Activated naive CD4-positive, alpha-beta T cell treated with anti-CD3 and anti-CD28 coated beads for 36 hours (primary cell): Measurements from ENCODE around the gene WBP1. TPM values are rescaled to one million over a fixed set of nuclear protein-coding genes. Genes with fewer than 3 reads are reported as not detected.

Experiments used
- CTCF ChIA-PET: fragments of 350-600 bp; sonication (Branson Sonifier 250); formaldehyde crosslinking; loops from one replicate; lab custom pipeline; 2021; ENCODE audit warnings: antibody characterized with exemption; lab: Charles Lee
- DNase-seq: peaks from one replicate; pipeline ENCODE4 v3.0.0-alpha.2; 2020
- H3K27ac Mint-ChIP-seq: one replicate; pipeline ENCODE4 v1.8.0; 2021; ENCODE audit warnings: mild to moderate bottlenecking, mixed read lengths
- H3K27me3 Mint-ChIP-seq: one replicate; pipeline ENCODE4 v1.8.0; 2021; ENCODE audit warnings: low read depth, mixed read lengths
- H3K36me3 Mint-ChIP-seq: one replicate; pipeline ENCODE4 v1.8.0; 2021; ENCODE audit warnings: low read depth, mixed read lengths
- H3K4me1 Mint-ChIP-seq: one replicate; pipeline ENCODE4 v1.8.0; 2021; ENCODE audit warnings: low read depth, mixed read lengths
- H3K4me3 Mint-ChIP-seq: one replicate; pipeline ENCODE4 v1.8.0; 2021; ENCODE audit warnings: mild to moderate bottlenecking, moderate library complexity, mixed read lengths
- H3K9me3 Mint-ChIP-seq: one replicate; pipeline ENCODE4 v1.8.0; 2021; ENCODE audit warnings: mixed read lengths
- intact Hi-C: fragments of 100-400 bp; cut with micrococcal nuclease; formaldehyde crosslinking; loops from one replicate; pipeline ENCODE4 v1.15.1; 2023
- total RNA-seq, 2 experiments: library from RNA; stranded (reverse); gene quantifications; one replicate each; pipeline ENCODE4 v1.2.3, GENCODE V29; 2021

WBP1 gene
- 10 to 100 TPM; 39.4 to 40.0 TPM for total RNA-seq

DNA sequence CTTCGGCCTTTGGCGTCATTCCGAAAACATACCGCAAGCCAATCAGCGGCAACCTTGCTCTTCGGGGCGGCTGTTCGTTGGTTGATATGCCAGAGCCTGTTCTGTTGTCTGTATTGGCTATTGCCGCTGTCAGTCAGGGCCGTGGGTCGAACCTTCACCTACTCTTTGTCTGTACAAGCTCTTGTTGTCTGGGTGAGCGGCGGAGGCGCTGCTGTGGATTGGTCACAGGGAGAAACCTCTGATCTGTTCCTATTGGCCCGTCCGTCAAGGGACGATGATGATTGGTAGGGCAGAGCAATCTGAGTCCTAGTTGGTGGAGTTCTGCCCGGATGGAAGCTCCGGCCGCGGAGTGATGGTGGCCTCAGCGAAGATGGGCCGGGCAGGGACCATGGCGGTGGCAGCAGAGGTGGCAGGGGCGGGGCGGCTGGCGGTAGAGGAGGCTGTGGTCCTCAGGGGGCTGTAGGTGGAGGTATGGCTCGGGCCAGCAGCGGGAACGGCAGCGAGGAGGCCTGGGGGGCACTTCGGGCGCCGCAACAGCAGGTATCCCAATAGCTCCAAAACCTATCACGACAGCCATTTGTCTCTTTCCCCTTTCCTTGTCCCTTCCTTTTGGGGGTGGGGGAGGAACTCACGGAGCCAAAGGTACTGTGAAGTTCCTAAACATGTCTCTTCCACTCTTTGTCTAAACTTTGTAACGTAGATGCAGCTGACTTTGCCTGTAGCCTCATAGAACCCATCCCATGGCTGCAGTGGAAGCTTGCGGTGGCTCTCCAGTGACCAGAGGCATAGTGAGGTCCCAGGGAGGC is at the start of gene WBP1:
Gene WBP1, plus strand, starts transcription at position 307 of the 806 bp plus-strand sequence. Its CDS starts 165 bp downstream, at position 472.
- no peaks in the 10 kb centered on the region for H3K9me3 Mint-ChIP-seq
- H3K27ac Mint-ChIP-seq, result peak within 1 kb of the TSS; percentile 99
- CTCF ChIA-PET, result interaction anchor here (0.6 to 1.9 kb wide), 8 partner anchors 8 to 1279 kb away, joined by 3 to 5 read pairs (median 3); partner anchors contain the start of genes CCDC142 and TTC31
- DNase-seq, result peak; percentile 100
- H3K36me3 Mint-ChIP-seq, result peaks cover 9% of the 10 kb centered on the region
- peak within 1 kb of the TSS; percentile 92 for H3K4me3 Mint-ChIP-seq
- H3K4me1 Mint-ChIP-seq, result peaks cover 43% of the 10 kb centered on the region
- H3K27me3 Mint-ChIP-seq, result no peaks in the 10 kb centered on the region
- intact Hi-C loops, result loop anchor here (1.0 to 10.0 kb wide), 14 partner anchors 14 to 1344 kb away; partner anchors contain the start of genes AUP1, CCT7, DGUOK and DOK1

DNA sequence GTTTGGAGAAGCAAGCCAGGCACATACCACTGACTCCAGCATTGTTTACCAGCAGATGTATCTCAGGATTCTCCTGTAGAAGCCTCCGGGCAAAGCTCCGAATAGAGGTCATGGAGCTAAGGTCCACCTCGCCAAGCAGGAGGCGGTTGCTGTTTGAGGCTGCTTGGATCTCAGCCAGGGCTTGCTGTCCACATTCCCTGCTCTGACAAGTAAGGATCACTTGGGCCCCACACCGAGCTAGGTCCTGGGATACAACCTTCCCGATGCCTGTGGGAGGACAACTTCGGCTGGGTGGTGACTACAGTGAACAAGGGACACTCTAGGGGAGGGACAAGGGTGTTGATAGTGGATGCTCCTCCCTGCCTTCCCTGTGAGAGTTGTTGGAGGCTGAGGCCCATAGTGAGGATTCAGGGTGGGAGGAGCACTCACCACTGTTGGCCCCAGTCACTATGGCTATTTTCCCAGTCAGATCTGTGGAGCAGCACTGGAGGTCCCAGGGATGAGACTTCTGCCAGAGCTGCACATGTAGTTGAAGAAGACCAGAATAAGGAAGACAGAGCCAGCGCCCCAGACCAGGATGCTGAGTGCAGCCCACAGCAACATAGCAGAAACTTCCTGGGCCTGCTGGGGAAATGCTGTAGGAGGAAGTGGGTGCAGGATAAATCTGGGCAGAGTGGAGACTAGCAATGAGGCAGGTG is 45.1 kb upstream of the WBP1 start:
- Mint-ChIP-seq H3K27me3 (no peaks in the 10 kb centered on the region), H3K36me3 (no peaks in the 10 kb centered on the region), H3K9me3 (no peaks in the 10 kb centered on the region), H3K27ac (no peak overlapping the region), H3K4me3 (no peak overlapping the region), H3K4me1 (peaks cover 10% of the 10 kb centered on the region)
- CTCF ChIA-PET, result interaction anchor here (1.3 to 2.7 kb wide), 2 partner anchors 9 to 22 kb away, joined by 3 to 12 read pairs; no protein-coding TSS in a partner anchor
- no peak for DNase-seq
- intact Hi-C loops, result no loop called here

DNA sequence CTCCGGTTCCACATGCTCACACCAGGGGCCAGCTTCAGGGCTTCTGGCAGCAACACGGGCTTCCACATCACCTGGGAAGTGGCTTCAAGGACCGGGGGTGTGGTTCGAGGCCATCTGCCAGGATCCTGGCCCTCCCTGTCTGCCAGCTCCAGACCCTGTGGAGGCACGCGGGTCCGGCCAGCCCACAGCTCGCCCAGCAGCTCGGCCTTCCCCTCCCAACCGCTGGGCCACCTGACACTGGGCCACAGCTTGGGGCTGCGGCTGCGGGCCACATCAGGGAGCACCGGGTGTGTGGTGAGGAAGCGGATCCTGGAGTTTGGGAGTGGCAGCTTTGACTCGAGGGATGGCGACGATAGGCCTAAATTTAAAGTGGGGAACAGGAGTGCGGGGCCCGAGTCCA is 43.8 kb upstream of the WBP1 start:
- no peak overlapping the region for H3K27ac Mint-ChIP-seq
- CTCF ChIA-PET, result interaction anchor here (0.6 to 2.7 kb wide), 2 partner anchors 23 to 266 kb away, joined by 3 to 12 read pairs; no protein-coding TSS in a partner anchor
- H3K9me3 Mint-ChIP-seq, result no peaks in the 10 kb centered on the region
- peak overlapping the region; percentile 72 for H3K4me3 Mint-ChIP-seq
- DNase-seq, result no peak
- peaks cover 10% of the 10 kb centered on the region for H3K4me1 Mint-ChIP-seq
- no peaks in the 10 kb centered on the region for H3K36me3 Mint-ChIP-seq
- intact Hi-C loops, result no loop called here
- H3K27me3 Mint-ChIP-seq, result no peaks in the 10 kb centered on the region

DNA sequence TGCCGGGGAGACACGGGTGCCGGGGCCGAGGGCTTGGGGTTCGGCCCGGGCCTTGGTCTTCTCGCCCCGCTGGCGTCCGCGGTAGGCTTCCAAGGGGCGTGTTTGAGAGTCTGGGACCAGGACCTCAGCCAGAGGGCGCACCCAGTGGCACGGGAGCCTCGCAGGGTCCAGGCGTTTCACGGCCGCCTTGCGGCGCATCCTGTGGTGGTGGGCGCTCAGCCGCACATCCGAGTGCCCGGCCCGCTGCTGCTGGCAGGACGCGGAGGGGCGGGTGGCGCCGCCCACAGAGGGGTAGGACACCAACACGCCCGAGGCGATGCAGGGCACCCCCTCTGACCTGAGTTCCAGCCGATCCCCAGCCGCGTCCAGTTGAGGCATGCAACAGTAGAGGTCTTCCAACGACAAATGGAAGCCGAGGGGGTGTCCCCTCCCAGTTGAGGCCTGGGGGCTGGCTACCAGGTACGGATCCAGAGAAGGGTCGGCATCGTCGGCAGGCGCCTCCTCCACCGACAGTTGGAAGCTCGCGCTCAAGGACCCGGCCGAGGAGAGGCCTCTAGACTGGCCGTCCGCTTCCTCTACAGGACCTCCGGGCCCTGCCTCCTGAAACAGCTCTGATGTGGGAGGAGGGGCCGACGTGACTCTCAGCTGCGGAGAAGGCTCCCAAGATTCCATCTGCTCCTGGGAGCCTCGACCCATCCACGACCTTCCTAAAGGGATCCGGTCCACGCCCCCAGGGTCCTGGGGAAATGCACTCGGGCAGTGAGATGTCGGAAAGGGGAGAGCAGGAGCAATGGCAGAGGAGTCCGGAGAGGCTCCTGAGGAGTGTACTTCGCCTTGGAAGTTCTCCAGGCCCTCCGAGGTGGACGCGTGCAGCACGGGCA is 43.1 kb upstream of the WBP1 start:
- peaks cover 14% of the 10 kb centered on the region for H3K4me1 Mint-ChIP-seq
- CTCF ChIA-PET, result interaction anchor here (0.6 to 2.7 kb wide), 4 partner anchors 15 to 267 kb away, joined by 3 to 12 read pairs (median 3); no protein-coding TSS in a partner anchor
- intact Hi-C loops, result no loop called here
- no peak overlapping the region for H3K27ac Mint-ChIP-seq
- no peaks in the 10 kb centered on the region for H3K9me3 Mint-ChIP-seq
- H3K27me3 Mint-ChIP-seq, result no peaks in the 10 kb centered on the region
- no peaks in the 10 kb centered on the region for H3K36me3 Mint-ChIP-seq
- peak; percentile 38 for DNase-seq
- peak overlapping the region; percentile 72 for H3K4me3 Mint-ChIP-seq

DNA sequence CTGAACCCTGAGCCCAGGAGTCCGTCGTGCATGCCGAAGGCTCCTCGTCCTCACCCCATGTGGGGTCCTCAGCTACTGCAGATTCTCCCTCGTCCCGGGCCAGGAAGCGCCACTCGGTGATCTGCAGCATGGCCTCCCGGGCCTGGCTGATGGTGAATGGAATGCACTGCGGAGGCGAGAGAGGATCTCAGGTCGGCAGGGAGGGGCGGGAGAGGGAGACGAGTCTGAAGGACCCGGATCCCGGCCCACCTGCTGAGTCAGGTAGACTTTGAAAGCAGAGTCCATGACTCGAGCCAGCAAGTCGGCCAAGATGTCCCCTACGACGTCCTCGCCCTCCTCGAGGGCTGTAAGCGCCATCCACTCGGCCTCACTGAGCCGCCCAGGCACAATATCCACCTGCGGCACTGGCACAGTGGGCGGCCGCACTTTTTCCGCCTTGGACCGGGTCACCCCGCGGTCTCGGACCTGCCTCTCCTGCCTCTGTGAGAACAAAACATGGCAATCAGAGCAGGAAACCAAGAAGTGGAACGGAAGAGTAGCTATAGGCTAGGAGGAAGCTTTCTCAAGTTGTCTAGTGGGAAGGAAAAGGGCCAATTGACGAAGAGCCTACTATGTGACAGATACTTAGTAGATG is 42.4 kb upstream of the WBP1 start:
- peak overlapping the region; percentile 37 for H3K27ac Mint-ChIP-seq
- intact Hi-C loops, result no loop called here

DNA sequence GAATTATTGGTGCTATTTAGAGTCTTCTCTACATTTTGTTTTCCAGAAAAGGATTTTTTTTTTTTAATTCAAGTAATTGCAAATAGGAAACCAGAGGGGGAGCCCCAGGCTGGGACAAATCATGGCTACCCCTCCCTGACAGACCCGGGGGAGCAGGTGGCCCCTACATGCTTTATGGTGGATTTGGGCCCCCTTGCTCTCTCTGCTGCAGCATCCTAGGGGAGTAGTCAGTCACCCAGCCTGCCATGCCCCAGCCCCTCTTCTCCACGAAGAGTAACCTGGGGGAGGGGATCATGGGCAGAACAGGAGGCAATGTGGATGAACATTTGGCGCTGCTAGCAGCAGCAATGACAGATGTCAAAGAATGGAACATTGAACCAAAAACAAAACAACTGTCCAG is 41.5 kb upstream of the WBP1 start:
- no peaks in the 10 kb centered on the region for H3K27me3 Mint-ChIP-seq
- no peak overlapping the region for H3K27ac Mint-ChIP-seq
- no peaks in the 10 kb centered on the region for H3K36me3 Mint-ChIP-seq
- H3K4me3 Mint-ChIP-seq, result no peak overlapping the region
- H3K4me1 Mint-ChIP-seq, result peaks cover 23% of the 10 kb centered on the region
- peak; percentile 23 for DNase-seq
- no peaks in the 10 kb centered on the region for H3K9me3 Mint-ChIP-seq
- CTCF ChIA-PET, result no interaction called here
- intact Hi-C loops, result no loop called here

More for the DNA sequence above, 42.4 kb upstream of the WBP1 start:
- CTCF ChIA-PET, result interaction anchor here (0.8 to 1.2 kb wide), 2 partner anchors 16 to 20 kb away, joined by 3 read pairs; no protein-coding TSS in a partner anchor
- H3K9me3 Mint-ChIP-seq, result no peaks in the 10 kb centered on the region
- no peaks in the 10 kb centered on the region for H3K27me3 Mint-ChIP-seq
- no peak for DNase-seq
- H3K4me3 Mint-ChIP-seq, result peak overlapping the region; percentile 72
- no peaks in the 10 kb centered on the region for H3K36me3 Mint-ChIP-seq
- peaks cover 18% of the 10 kb centered on the region for H3K4me1 Mint-ChIP-seq

DNA sequence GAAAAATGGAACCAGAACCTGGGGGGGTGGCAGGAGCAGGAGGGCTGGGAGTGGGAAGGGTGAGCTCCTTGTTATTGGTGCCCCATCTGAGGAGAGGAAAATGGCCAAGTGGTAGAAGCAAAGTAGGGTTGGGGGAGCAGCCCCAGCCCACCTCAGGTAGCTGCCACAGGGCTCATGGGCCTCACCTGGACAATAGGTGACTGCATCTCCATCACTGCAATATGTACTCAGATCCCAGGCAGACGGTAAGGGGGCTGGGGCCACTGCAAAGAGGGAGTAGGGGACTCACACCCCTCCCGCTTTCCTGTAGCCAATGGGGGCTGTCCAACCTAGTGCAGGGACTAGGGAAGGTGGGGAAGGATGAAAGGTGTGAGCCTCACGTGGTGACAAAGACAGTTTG is 41.0 kb upstream of the WBP1 start:
- CTCF ChIA-PET, result no interaction called here
- no peaks in the 10 kb centered on the region for H3K9me3 Mint-ChIP-seq
- no peak for DNase-seq
- peaks cover 26% of the 10 kb centered on the region for H3K4me1 Mint-ChIP-seq
- intact Hi-C loops, result no loop called here
- no peaks in the 10 kb centered on the region for H3K36me3 Mint-ChIP-seq
- H3K27me3 Mint-ChIP-seq, result no peaks in the 10 kb centered on the region
- H3K4me3 Mint-ChIP-seq, result no peak overlapping the region
- H3K27ac Mint-ChIP-seq, result no peak overlapping the region

DNA sequence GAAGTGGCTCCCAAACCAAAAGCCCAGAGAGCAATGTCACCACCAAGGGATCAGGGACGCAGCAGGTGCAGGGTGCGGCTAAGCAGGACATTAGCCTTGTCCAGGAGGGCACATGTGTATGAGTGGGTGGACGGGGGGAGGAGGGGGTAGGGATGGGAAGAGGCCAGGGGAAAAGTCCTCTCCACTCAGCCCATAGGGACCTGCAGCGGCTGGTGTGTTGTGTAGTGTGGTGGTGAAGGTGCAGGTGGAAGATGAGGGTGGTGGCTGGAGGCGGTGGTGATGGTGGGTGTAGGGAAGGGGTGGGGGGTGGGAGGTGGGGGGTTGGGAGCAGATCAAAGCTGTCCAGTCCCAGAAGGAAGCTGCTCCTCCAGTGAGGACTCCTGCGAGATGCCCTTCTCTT is 40.5 kb upstream of the WBP1 start:
- Mint-ChIP-seq H3K36me3 (no peaks in the 10 kb centered on the region), H3K27me3 (no peaks in the 10 kb centered on the region), H3K9me3 (no peaks in the 10 kb centered on the region), H3K4me3 (no peak overlapping the region), H3K4me1 (peaks cover 30% of the 10 kb centered on the region), H3K27ac (no peak overlapping the region)
- no peak for DNase-seq
- intact Hi-C loops, result no loop called here
- CTCF ChIA-PET, result no interaction called here

DNA sequence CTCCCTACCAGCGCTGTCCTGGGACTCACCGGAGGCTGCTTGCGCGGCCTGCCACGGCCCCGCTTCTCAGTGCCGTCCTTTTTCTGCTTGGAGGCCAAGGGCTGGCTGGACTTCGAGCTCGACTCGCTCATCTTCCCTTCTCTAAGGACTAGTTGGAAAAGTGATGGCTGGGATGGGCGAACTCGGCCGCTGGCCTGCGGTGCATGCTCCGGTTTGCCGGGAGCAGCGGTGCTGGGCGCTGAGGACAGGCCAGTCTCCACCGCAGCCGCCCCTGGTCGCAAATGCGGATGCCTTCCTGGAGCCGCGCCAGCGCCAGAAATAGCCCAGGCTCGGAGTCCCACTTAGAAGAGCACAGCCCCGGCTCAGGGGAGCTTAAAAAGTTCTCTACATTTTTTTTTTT is 39.9 kb upstream of the WBP1 start:
- no peak for DNase-seq
- intact Hi-C loops, result no loop called here
- Mint-ChIP-seq H3K4me1 (peaks cover 32% of the 10 kb centered on the region), H3K27ac (no peak overlapping the region), H3K4me3 (no peak overlapping the region), H3K36me3 (no peaks in the 10 kb centered on the region), H3K9me3 (no peaks in the 10 kb centered on the region), H3K27me3 (no peaks in the 10 kb centered on the region)
- CTCF ChIA-PET, result no interaction called here

DNA sequence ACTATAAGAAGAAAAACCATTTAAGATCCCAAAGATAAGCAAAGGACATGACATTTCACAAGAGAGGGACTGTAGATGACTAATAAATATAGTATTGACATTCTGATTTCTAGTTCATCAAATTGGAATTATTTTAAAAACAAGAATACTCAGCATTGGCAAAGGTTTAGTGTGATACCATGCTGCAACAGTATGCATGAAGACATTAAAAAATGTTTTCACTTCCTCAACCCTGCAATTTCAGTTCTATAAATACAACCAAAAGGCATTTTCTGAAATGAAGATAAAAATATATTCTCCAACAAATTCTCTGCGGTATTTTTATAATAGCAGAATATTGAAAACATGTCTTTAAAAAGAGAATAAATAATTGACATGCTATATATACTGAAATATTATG is 38.9 kb upstream of the WBP1 start:
- intact Hi-C loops, result no loop called here
- Mint-ChIP-seq H3K27ac (no peak overlapping the region), H3K4me3 (no peak overlapping the region), H3K4me1 (peaks cover 34% of the 10 kb centered on the region), H3K27me3 (no peaks in the 10 kb centered on the region), H3K9me3 (no peaks in the 10 kb centered on the region), H3K36me3 (no peaks in the 10 kb centered on the region)
- CTCF ChIA-PET, result interaction anchor here (0.6 to 0.9 kb wide), 2 partner anchors 28 to 490 kb away, joined by 3 to 4 read pairs; no protein-coding TSS in a partner anchor
- DNase-seq, result no peak

DNA sequence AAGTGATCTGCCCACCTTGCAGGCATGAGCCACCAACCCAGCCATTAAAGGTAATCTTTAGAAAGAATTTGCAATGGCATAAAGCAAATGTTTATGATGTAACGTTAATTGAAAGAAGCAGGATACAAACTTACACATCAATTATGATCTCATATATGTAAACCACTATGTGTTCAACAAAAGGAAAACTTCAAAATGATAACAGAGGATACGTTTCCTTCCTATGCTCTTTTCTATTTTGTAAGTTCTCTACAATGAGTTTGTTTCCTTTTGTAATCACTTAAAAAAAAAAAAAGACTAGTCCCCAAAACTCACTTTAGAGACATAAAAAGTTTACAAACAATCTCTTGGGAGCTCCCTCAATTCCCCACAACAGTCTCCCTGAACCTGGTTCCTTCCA is 38.2 kb upstream of the WBP1 start:
- peak overlapping the region; percentile 99 for H3K4me3 Mint-ChIP-seq
- intact Hi-C loops, result no loop called here
- no peaks in the 10 kb centered on the region for H3K27me3 Mint-ChIP-seq
- peak overlapping the region; percentile 6 for H3K27ac Mint-ChIP-seq
- H3K4me1 Mint-ChIP-seq, result peaks cover 31% of the 10 kb centered on the region
- no peak for DNase-seq
- no peaks in the 10 kb centered on the region for H3K9me3 Mint-ChIP-seq
- no peaks in the 10 kb centered on the region for H3K36me3 Mint-ChIP-seq
- CTCF ChIA-PET, result interaction anchor here (0.7 kb wide), 1 partner anchor 122 kb away, joined by 3 read pairs; no protein-coding TSS in a partner anchor
